HuH-7 (cell line): ENCODE results near the gene BCL11B.

Source experiments
- DNase-seq: peaks from one replicate; pipeline ENCODE4 v3.0.0; 2011; ENCODE audit warnings: low spot score

BCL11B gene

GRCh38 chr14:99267837-99268781 lies 3.9 kb downstream of the BCL11B start:
- no peak for DNase-seq

DNA sequence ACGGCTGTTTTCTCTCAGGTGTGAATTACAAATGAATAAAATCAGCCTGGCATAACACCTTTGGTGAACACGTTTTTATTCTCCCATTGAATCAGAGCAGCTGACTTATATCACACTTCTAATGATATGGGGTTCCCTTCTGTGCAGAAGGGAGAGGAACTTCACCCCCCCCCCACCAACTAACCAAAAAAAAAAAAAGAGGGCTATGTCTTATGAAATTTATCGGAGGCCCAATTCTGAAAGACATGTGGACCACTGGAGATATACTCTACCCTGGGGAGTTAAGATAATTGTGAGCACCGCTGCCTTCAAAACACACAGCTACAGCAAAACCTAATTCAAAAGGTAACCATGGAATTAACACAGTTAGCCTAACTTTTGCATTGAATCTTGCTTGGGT lies 4.6 kb downstream of the BCL11B start:
- no peak for DNase-seq

GRCh38 chr14:99266181-99267178 lies 5.5 kb downstream of the BCL11B start:
- peak; percentile 77 for DNase-seq

DNA sequence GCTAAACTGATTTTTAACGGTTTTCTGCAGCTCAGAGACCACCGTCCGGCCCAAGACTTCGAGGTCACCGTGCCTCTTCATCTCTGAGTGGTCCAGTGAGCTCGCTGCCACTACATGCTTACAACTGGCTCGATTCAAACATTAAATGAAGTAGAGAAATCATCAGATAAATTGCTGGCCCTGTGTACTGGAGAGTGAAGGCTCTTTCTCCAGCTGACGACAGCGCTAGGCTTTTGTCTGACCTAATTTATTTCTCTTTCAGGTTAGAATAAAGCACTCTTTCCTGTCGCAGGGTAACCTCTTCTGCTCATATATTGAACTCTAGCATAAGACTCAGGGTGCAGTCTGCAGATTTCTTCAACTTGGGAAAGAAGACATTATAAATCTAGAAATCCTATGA lies 6.4 kb downstream of the BCL11B start:
- DNase-seq: no peak

- no peak for DNase-seq
Observed at GRCh38 chr14:99264691-99265450, 7.1 kb downstream of the BCL11B start.

DNA sequence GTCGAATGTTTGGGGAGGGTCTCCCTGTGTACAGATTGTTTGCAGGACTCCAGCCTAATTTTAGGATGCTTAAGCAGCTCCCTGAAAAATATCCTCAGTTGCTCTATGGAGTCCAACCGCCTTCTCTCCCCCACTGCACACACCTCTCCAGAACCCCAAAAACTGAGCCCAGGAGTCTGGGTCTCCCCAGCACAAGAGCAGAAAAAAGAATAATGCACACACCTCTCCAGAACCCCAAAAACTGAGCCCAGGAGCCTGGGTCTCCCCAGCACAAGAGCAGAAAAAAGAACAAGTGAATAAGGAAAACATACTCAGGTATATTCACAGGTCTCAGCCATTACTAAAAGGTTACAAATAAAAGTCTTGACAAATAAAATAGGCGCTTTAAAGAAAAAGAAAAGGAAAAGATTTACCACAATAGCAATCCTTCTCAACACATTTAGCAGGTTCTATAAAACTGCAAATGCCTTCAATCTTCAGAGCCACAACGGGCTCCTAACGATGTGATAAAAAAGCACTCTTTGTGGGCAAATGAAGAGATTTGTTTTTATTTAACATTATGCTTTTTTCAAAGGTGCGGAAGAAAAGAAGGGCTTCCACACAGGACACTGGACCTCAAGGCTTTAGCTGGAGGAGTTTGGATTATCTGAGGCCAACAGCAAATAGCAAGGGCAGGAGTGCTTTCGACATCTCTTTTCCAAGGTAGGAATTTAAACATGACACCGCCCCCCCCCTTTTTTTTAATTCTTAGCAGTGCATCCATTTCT lies 8.2 kb downstream of the BCL11B start:
- DNase-seq: no peak

GRCh38 chr14:99262977-99263448 lies 9.0 kb downstream of the BCL11B start:
- no peak for DNase-seq

- DNase-seq: no peak
Observed at GRCh38 chr14:99261912-99262787, 9.8 kb downstream of the BCL11B start.

GRCh38 chr14:99260587-99261551 lies 11.1 kb downstream of the BCL11B start:
- no peak for DNase-seq

DNA sequence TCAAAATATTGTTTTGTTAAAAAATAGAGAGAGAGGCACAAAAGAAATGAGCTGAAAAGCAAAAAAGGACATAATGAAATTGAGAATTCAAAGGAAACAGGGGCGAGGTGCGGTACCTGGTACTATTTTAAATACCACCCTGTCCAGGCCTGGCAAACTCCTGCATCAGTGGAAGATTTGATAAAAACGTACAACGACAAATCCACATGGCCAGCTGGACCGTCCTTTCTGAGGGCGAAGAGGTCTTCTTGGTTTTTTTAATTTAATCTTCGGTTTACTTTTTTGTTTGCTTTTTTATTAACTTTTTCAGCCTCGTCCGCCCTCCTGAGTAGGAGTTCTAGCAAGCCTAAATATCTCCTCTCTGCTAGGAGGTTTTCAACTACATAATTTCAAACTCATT lies 11.9 kb downstream of the BCL11B start:
- DNase-seq: no peak

DNA sequence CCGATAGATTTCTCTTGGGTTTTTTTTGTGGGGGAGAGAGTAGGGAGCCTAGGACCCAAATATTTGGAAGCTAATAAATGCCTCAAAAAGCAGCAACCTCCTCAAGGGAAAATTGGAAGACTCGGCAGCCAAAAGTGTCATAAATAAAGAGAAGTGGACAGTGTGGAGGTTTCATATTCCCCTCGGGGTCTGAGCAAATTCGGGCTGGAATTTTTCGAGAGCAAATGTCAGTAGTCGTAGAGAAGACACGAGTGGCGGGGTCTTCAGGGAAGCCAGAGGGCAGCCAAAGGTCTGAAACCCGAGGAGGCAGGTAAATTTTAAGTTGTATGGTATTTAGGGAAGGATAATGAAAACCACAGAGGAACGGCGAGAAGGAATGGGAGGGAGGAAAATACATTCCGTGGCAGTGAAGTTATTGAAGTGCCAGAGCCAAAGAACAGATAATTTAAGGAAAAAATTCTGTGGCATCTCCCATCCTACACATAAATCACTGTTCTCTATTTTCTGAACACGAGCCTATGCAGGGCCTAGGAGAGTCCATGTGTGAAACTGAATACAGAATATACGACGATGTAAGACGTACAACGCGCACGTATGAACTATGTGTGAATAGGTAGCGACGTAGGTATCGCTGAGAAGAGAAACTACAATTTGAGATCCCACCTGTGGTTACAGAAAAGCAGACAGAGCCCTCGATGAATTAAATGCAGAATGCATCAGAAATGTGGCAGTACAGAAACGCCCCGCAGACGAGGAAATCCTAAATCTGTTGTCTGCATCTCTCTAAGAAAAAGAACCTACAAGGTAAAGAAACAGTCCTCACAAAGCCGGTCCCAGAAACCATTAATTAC lies 12.9 kb downstream of the BCL11B start:
- no peak for DNase-seq

DNA sequence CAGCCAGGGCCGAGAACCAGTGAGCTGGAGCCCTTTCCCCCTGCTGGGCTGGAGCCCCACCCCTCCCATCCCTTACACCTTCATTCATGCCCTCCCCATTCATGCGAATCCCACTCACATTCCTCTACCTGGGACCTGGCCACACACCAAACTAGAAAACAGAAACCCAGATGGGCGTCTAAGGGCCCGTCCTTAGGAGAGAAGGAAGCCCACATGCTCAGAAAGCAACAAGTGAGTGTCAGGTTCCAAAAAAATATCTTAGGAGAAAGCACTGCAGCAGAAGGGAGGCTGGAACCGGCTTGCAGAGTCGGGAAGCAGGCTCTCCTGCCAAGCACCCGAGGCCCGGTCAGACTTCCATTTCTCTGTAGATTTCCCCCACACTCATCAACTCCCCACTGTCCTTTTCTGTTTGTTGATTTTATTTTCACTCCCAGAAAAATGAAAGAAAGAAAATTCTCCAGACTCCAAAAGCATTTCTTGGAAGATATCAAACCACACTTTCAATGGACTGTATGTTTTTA lies 13.6 kb downstream of the BCL11B start:
- DNase-seq: no peak

GRCh38 chr14:99257673-99258221 lies 14.2 kb downstream of the BCL11B start:
- DNase-seq: no peak

DNA sequence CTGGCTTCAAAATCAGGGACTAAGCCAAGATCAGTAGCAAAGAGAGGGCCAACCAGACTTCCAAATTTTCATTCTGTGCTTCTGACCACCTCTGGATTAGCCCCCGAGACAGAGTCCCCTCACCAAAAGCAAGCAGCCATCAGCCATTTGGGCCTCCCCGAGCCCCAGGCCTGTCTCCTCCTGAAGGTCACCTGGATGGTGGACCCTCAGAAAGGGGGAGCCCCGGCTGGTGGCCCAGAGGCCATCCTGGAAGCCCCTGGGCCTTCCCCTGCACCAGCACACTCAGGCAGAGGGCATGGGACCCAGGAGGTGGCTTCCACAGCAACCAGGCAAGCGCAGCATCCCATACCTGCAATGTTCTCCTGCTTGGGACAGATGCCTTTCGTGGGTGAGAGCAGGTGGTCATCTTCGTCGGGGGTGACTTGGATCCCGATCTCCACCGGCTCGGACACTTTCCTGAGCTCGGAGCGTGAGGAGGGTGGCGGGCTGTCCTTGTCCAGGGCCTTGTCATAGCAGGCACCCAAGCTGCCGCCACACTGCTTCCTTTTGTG lies 14.8 kb downstream of the BCL11B start:
- DNase-seq: no peak

- DNase-seq: no peak
Observed at GRCh38 chr14:99256483-99256874, 15.5 kb downstream of the BCL11B start.

- DNase-seq: no peak
Observed at GRCh38 chr14:99255621-99256482, 16.1 kb downstream of the BCL11B start.
